Endometrium (tissue), 2 donors: Measurements from ENCODE around the gene SUFU.

Experiments used
- FAIRE-seq: peaks from 2 replicates; lab custom pipeline; 2012; peaks lifted over from hg19 to GRCh38; lab: Jason Lieb, UNC
- donor health status: control.
- donor health status: control.

Gene SUFU

GRCh38 chr10:102597131-102597991, 93.6 kb downstream of the SUFU start:
- FAIRE-seq, result no peak

- no peak for FAIRE-seq
Measured at GRCh38 chr10:102598243-102598642, 94.5 kb downstream of the SUFU start.

GRCh38 chr10:102599565-102600327, 96.0 kb downstream of the SUFU start:
- no peak for FAIRE-seq

- FAIRE-seq, result no peak
Measured at GRCh38 chr10:102600816-102601215, 97.0 kb downstream of the SUFU start.

- no peak for FAIRE-seq
Measured at GRCh38 chr10:102601639-102602038, 97.9 kb downstream of the SUFU start.

- FAIRE-seq, result no peak
Measured at GRCh38 chr10:102602272-102603045, 98.7 kb downstream of the SUFU start.

GRCh38 chr10:102603946-102604345, 100.2 kb downstream of the SUFU start:
- no peak for FAIRE-seq

- no peak for FAIRE-seq
Measured at GRCh38 chr10:102604439-102604841, 100.7 kb downstream of the SUFU start.

GRCh38 chr10:102605712-102606111, 101.9 kb downstream of the SUFU start:
- no peak for FAIRE-seq

- FAIRE-seq, result no peak
Measured at GRCh38 chr10:102608487-102608886, 104.7 kb downstream of the SUFU start.

- FAIRE-seq, result no peak
Measured at GRCh38 chr10:102610441-102610887, 106.7 kb downstream of the SUFU start.

- FAIRE-seq, result no peak
Measured at GRCh38 chr10:102611514-102612087, 107.8 kb downstream of the SUFU start.

- no peak for FAIRE-seq
Measured at GRCh38 chr10:102612964-102613275, 109.1 kb downstream of the SUFU start.

- no peak for FAIRE-seq
Measured at GRCh38 chr10:102613286-102613685, 109.5 kb downstream of the SUFU start.

GRCh38 chr10:102613785-102614184, 110.0 kb downstream of the SUFU start:
- no peak for FAIRE-seq

GRCh38 chr10:102614888-102615287, 111.1 kb downstream of the SUFU start:
- FAIRE-seq, result no peak

GRCh38 chr10:102615361-102615760, 111.6 kb downstream of the SUFU start:
- FAIRE-seq, result no peak

- FAIRE-seq, result no peak
Measured at GRCh38 chr10:102616066-102616770, 112.4 kb downstream of the SUFU start.

GRCh38 chr10:102617041-102617440, 113.3 kb downstream of the SUFU start:
- no peak for FAIRE-seq

GRCh38 chr10:102617816-102618215, 114.0 kb downstream of the SUFU start:
- FAIRE-seq, result no peak

- FAIRE-seq, result no peak
Measured at GRCh38 chr10:102619281-102619981, 115.7 kb downstream of the SUFU start.
